ENCODE results near the gene SPATA20. TPM values are rescaled to one million over a fixed set of nuclear protein-coding genes. Genes with fewer than 3 reads are reported as not detected.

Gene SPATA20
- total and polyA plus RNA-seq, 2 of the 13 experiments (the other 11 are each of a cell fraction or from before 2014, with no cell fraction given), result 36.1 to 64.8 TPM

GRCh38 chr17:50542795-50543774 lies 3.9 kb upstream of the SPATA20 start (continued):
- TF ChIP-seq ZNF33A (CRISPR knock-in tag; IDR thresholded peaks at IDR 0.05; ENCODE audit: borderline replicate concordance) (no peak), SRY (CRISPR knock-in tag; IDR thresholded peaks at IDR 0.05) (no peak; the same call in 1 of the 2 replicates), PRMT3 (CRISPR knock-in tag; IDR thresholded peaks at IDR 0.05; ENCODE audit: borderline replicate concordance, low read depth) (peak; percentile 63; the same call in 1 of the 2 replicates), TSC22D2 (CRISPR knock-in tag; IDR thresholded peaks at IDR 0.05; ENCODE audit: borderline replicate concordance) (no peak), GRHL1 (CRISPR knock-in tag; conservative IDR thresholded peaks at IDR 0.05) (no peak), ZNF225 (CRISPR knock-in tag; IDR thresholded peaks at IDR 0.05) (0 out of 2 replicates have a peak, but pooled peaks have one; percentile 60), ZBTB14 (CRISPR knock-in tag; IDR thresholded peaks at IDR 0.05) (0 out of 2 replicates have a peak, but pooled peaks have one; percentile 33), KLF13 (CRISPR knock-in tag; IDR thresholded peaks at IDR 0.05) (0 out of 2 replicates have a peak, but pooled peaks have one; percentile 19), CAMTA2 (CRISPR knock-in tag; IDR thresholded peaks at IDR 0.05; ENCODE audit: borderline replicate concordance) (no peak), ZNF12 (CRISPR knock-in tag; IDR thresholded peaks at IDR 0.05) (no peak), ZGPAT (CRISPR knock-in tag; IDR thresholded peaks at IDR 0.05) (peak; percentile 90), NCOR1 (IDR thresholded peaks at IDR 0.05; ENCODE audit: borderline replicate concordance, low read length) (peak; percentile 46), RFX3 (CRISPR knock-in tag; IDR thresholded peaks at IDR 0.05) (no peak), ZNF703 (CRISPR knock-in tag; IDR thresholded peaks at IDR 0.05; ENCODE audit: borderline replicate concordance) (no peak; the same call in 1 of the 2 replicates), ZNF207 (IDR thresholded peaks at IDR 0.05; ENCODE audit: borderline replicate concordance) (no peak), SMC3 (IDR thresholded peaks at IDR 0.05; ENCODE audit: low read length) (no peak), ZNF143 (CRISPR knock-in tag; IDR thresholded peaks at IDR 0.05) (peak; percentile 74), NCOA1 (CRISPR knock-in tag; IDR thresholded peaks at IDR 0.05) (peak; percentile 94), YEATS4 (CRISPR knock-in tag; IDR thresholded peaks at IDR 0.05; ENCODE audit: borderline replicate concordance) (no peak), ATF1 (CRISPR knock-in tag; IDR thresholded peaks at IDR 0.05) (no peak), ETS1 (CRISPR knock-in tag; IDR thresholded peaks at IDR 0.05) (no peak), ZNF335 (CRISPR knock-in tag; IDR thresholded peaks at IDR 0.05) (0 out of 2 replicates have a peak, but pooled peaks have one; percentile 7), THAP8 (CRISPR knock-in tag; IDR thresholded peaks at IDR 0.05; ENCODE audit: borderline replicate concordance) (no peak)

All from HepG2 (cell line).